RWPE1 (cell line): ENCODE results near the gene ZFYVE19.
A peak's percentile ranks its signal among the peaks of the same experiment; 100 is the strongest.

Source experiments
- CTCF ChIA-PET: fragments of 350-600 bp; sonication (Branson Sonifier 250); formaldehyde crosslinking; extraction: SDS; loops from one replicate; lab custom pipeline; 2021; lab: Yijun Ruan, JAX
- POLR2A ChIA-PET: fragments of 400-600 bp; formaldehyde crosslinking; extraction: SDS; loops from one replicate; lab custom pipeline; 2020; ENCODE audit warnings: antibody characterized with exemption; ENCODE audit not compliant: low non-redundant PET; lab: Yijun Ruan, JAX
- DNase-seq: peaks from one replicate; pipeline ENCODE4 v3.0.0; 2012; ENCODE audit warnings: low spot score
- H3K27ac ChIP-seq: fragments of 450-650 bp; 2 replicates; pipeline ENCODE4 v1.5.1; 2017
- TF ChIP-seq, protein P1 (sequence below): fragments of 450-650 bp; conservative IDR thresholded peaks from 2 replicates; pipeline ENCODE4 v1.5.1; 2017; ENCODE audit warnings: low read depth, mild to moderate bottlenecking

ZFYVE19 gene

DNA sequence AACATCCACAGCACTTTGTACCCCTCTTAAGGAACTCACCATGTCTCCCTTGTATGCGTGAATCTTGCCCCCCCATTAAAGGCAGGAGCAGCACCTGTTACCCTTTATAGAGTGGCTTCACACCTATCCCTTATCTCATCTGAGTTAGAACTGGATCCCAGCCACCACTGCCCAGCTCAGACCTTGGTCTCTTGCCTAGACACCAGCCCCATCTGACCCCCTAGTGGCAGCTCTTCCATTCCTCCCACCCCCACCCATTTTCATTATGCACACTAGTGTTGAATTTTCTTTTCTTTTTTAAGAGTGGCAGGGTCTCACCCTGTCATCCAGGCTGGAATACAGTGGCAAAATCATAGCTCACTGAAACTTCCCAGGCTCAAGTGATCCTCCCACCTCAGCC, 3.2 kb upstream of the ZFYVE19 start:
- ChIA-PET CTCF (interaction anchor here (0.6 to 0.8 kb wide), 3 partner anchors 10 to 94 kb away, joined by 3 to 9 read pairs (median 3); no protein-coding TSS in a partner anchor), POLR2A (no interaction called here)
- no peak overlapping the region for H3K27ac ChIP-seq
- DNase-seq: no peak
- TF ChIP-seq, protein P1, sequence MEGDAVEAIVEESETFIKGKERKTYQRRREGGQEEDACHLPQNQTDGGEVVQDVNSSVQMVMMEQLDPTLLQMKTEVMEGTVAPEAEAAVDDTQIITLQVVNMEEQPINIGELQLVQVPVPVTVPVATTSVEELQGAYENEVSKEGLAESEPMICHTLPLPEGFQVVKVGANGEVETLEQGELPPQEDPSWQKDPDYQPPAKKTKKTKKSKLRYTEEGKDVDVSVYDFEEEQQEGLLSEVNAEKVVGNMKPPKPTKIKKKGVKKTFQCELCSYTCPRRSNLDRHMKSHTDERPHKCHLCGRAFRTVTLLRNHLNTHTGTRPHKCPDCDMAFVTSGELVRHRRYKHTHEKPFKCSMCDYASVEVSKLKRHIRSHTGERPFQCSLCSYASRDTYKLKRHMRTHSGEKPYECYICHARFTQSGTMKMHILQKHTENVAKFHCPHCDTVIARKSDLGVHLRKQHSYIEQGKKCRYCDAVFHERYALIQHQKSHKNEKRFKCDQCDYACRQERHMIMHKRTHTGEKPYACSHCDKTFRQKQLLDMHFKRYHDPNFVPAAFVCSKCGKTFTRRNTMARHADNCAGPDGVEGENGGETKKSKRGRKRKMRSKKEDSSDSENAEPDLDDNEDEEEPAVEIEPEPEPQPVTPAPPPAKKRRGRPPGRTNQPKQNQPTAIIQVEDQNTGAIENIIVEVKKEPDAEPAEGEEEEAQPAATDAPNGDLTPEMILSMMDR: no peak; the same call in 1 of the 2 replicates

DNA sequence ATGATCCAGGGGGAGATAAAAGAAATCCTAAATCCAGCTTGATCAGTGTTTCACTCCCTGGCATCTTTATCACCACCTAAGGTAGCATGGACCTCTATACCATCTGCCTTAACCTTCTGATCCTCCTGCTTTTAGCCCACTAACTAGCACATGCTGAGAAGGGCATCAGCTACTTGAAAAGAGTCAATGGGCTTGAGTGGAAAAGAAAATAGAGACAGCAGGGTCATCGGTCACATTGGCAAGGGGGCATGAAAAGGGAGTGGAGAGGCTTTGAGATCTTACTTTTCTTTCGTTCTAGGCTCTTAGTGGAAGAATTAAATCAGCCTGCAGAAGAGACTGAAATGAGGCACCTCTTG, 239 bp upstream of the ZFYVE19 start:
- TF ChIP-seq, protein P1: no peak
- no peak for DNase-seq
- peak overlapping the region; percentile 89 for H3K27ac ChIP-seq
- ChIA-PET CTCF (no interaction called here), POLR2A (interaction anchor here (0.5 to 1.5 kb wide), 3 partner anchors 28 to 46 kb away, joined by 4 to 10 read pairs (median 5); partner anchors contain the start of gene SPINT1)

DNA sequence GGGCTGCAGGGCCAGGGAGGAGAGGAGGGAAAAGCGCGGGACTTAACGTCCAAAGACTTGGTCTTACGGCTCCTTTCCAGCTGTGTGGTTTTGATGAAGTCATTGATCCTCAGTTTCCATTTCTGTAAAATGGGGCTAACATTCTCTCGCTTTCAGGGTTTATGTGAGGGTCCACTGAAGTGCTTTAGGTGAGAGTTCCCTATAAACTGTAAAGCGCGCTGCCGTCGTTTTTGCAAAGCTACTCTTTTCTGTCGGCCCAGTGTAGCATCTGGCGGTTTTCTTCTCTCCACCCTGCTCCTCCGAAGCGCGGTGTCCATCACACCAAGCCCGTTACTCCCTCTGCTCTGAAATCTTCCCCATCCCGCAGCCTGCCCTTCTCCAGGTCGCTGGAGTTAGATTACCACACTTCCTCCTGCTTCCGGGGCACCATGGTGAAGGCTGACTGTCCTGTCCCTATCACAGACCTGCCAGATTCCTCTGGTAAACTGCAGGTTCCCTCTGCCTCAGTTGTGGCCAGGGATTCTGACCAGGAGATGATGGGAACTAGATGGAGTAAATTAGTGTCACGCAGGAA, 1.1 kb downstream of the ZFYVE19 start:
- H3K27ac ChIP-seq: peak overlapping the region; percentile 89
- no peak for DNase-seq
- POLR2A ChIA-PET: interaction anchor here (0.6 to 1.5 kb wide), 2 partner anchors 20 to 35 kb away, joined by 3 to 10 read pairs; partner anchors contain the start of gene SPINT1
- TF ChIP-seq, protein P1: no peak
- CTCF ChIA-PET: interaction anchor here (0.6 to 0.7 kb wide), 2 partner anchors 54 to 958 kb away, joined by 3 to 4 read pairs; no protein-coding TSS in a partner anchor

DNA sequence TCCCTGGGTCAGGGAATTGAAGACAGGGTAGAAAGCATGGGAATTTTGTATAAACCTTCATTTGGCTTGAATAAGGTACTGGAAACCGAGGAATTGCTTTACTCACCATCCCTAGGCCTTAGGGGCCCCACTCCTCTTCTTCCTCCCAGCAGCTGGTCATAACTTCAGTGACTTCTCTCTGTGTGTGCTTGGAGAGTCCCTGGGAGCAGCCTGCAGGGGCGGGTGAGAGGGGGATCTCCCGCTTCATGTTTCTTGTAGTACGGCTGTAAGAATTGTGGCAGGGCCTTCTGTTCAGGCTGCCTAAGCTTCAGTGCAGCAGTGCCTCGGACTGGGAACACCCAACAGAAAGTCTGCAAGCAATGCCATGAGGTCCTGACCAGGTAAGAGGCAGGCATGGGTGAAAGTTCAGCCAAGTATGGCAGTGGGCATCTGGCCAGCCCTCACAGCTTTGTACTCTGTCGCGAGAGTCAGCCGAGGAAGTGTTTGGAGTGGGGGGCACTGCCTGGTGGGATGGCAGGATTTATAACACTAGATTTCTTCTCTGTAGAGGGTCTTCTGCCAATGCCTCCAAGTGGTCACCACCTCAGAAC, 2.1 kb downstream of the ZFYVE19 start:
- DNase-seq: no peak
- peak overlapping the region; percentile 17 for H3K27ac ChIP-seq
- CTCF ChIA-PET: interaction anchor here (1.2 kb wide), 1 partner anchor 62 kb away, joined by 3 read pairs; no protein-coding TSS in a partner anchor
- TF ChIP-seq, protein P1: no peak
- POLR2A ChIA-PET: no interaction called here

DNA sequence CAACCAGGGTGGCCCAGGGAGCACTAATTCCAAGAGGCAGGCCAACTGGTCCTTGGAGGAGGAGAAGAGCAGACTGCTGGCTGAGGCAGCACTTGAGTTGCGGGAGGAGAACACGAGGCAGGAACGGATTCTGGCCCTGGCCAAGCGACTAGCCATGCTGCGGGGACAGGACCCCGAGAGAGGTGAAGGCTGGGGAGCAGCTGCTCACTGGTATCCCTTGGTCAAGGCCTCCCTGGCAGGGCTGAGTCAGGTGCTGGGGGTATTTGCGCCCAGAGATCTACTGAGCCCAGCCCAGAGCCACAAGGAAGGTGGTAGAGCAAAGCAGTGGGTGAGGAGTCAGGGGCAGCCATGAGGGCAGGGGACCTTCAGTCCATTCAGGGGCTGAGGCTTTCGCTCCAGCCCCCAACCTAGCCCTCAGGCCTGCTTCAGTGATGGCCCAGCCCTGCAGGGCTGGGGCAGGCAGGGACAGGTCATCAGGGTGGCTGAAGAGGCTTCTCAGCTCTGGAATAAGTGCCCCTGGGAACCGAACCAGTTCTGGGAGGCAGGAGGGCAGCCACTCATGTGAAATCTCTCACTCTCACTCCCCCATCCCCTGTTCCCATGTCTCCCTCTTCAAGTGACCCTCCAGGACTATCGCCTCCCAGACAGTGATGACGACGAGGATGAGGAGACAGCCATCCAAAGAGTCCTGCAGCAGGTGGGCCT, 6.0 kb downstream of the ZFYVE19 start:
- ChIA-PET CTCF (no interaction called here), POLR2A (no interaction called here)
- peak overlapping the region; percentile 48 for H3K27ac ChIP-seq
- TF ChIP-seq, protein P1: no peak
- no peak for DNase-seq

DNA sequence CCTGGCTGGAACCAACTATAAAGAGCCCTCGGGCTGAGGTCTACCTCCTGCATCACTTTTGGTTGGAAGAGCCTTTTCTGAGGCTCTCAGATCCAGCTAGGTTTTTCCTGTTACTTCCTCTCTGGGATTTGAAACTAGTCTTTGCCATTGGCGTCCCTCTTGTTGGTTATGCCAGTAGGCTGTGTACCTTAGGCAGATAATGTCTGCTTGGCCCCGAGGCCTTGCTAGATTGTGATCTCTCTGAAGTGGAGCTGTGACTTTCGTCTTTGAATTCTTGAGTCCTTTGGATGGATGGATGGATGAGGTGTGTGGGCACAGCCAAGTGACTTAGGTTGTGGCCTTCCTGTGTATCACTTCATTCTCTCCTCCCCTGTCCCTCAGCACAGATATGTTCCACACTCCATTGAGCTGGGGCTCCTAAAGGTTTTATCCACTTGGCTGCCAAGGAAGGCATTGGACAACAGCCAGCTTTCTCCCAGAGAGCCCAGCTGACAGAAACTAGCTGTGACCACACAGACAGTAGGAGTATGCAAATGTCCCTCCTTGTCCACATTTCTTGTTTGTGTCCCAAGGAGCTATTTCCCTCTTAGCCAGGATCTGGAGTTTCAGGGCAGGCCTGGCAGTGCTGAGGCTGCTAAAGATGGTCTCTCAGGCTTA, 8.3 kb downstream of the ZFYVE19 start:
- ChIA-PET CTCF (interaction anchor here (0.7 kb wide), 1 partner anchor 707 kb away, joined by 3 read pairs; the partner anchor contains the start of gene BMF), POLR2A (interaction anchor here (0.9 kb wide), 1 partner anchor 13 kb away, joined by 4 read pairs; the partner anchor contains the start of gene PPP1R14D)
- no peak for DNase-seq
- TF ChIP-seq, protein P1: no peak
- H3K27ac ChIP-seq: peak overlapping the region; percentile 35
